Left lobe of liver (tissue), 1 donor: ENCODE data around the gene B3GALT5. TPM values are rescaled to one million over a fixed set of nuclear protein-coding genes. Genes with fewer than 3 reads are reported as not detected.

ENCODE experiments used
- total RNA-seq: library from RNA; stranded (reverse); gene quantifications from one replicate; pipeline ENCODE4 v1.2.1, GENCODE V29; 2021
- donor health status: DM: no; HTN: yes; CAD: no.

Gene B3GALT5
- total RNA-seq, 1 donor from 2014 or later: 0.23 TPM

Other genes with a start within 250 kb of the B3GALT5 start
- 0.68 TPM for gene LCA5L, start 167.2 kb upstream of the B3GALT5 start, total RNA-seq
- gene SH3BGR, start 161.0 kb upstream of the B3GALT5 start, total RNA-seq: 5.8 TPM
- gene IGSF5, start 132.2 kb downstream of the B3GALT5 start, total RNA-seq: not detected